Measurements from ENCODE around the gene TMX4.
"Not testable (repeated sequence)": the region's sequence is repeated elsewhere in the genome, so short reads cannot be mapped to it uniquely, and the experiment has no call there.

The TMX4 gene

GRCh38 chr20:7959484-7959883, 60.1 kb downstream of the TMX4 start:
- no peak for DNase-seq

- DNase-seq, result not testable (repeated sequence)
Measured at GRCh38 chr20:7956561-7956960, 63.0 kb downstream of the TMX4 start.

- no peak for DNase-seq
Measured at GRCh38 chr20:7950387-7950786, 69.2 kb downstream of the TMX4 start.

- DNase-seq, result no peak
Measured at GRCh38 chr20:7943891-7944290, 75.7 kb downstream of the TMX4 start.

GRCh38 chr20:7940341-7940740, 79.2 kb downstream of the TMX4 start, which contains the start of gene HAO1:
Gene HAO1, minus strand, starts transcription at chr20:7940458. Its CDS starts 36 bp downstream, at chr20:7940422.
- DNase-seq, result no peak

- no peak for DNase-seq
Measured at GRCh38 chr20:7939663-7940062, 79.9 kb downstream of the TMX4 start.

- no peak for DNase-seq
Measured at GRCh38 chr20:7938058-7938457, 81.5 kb downstream of the TMX4 start.

- no peak for DNase-seq
Measured at GRCh38 chr20:7937328-7937727, 82.2 kb downstream of the TMX4 start.

- no peak for DNase-seq
Measured at GRCh38 chr20:7935027-7935551, 84.5 kb downstream of the TMX4 start.

GRCh38 chr20:7933346-7933745, 86.2 kb downstream of the TMX4 start:
- no peak for DNase-seq

- no peak for DNase-seq
Measured at GRCh38 chr20:7930343-7930742, 89.2 kb downstream of the TMX4 start.

All from CD4-positive, alpha-beta T cell treated with Interleukin-12 subunit alpha and Interleukin-12 subunit beta, for 1 hour (primary cell).